Vagina (tissue), 2 donors: Measurements from ENCODE around the gene RPL37A.

Source experiments
- CTCF ChIP-seq, 3 experiments: fragments of 450-650 bp in 2 of 3; fragments of 200-600 bp in 1 of 3; sonication (generic) in 1 of 3; IDR thresholded peaks; one replicate each; pipeline ENCODE4 v1.5.1; 2017 to 2019; ENCODE audit warnings: antibody characterized with exemption in 3 of 3, mild to moderate bottlenecking in 2 of 3, moderate library complexity in 2 of 3
- POLR2A ChIP-seq, 2 donors: fragments of 450-650 bp; IDR thresholded peaks; one replicate each; pipeline ENCODE4 v1.6.1; 2017; ENCODE audit warnings: antibody characterized with exemption in 2 of 2, mild to moderate bottlenecking in 2 of 2, moderate library complexity in 2 of 2
- POLR2AphosphoS5 ChIP-seq, 2 donors: sonication (generic); formaldehyde crosslinking; IDR thresholded peaks; one replicate each; pipeline ENCODE4 v1.9.0; 2017; ENCODE audit warnings: antibody characterized with exemption in 2 of 2, mild to moderate bottlenecking in 2 of 2, low read depth in 1 of 2; ENCODE audit not compliant: insufficient read depth in 1 of 2

DNA sequence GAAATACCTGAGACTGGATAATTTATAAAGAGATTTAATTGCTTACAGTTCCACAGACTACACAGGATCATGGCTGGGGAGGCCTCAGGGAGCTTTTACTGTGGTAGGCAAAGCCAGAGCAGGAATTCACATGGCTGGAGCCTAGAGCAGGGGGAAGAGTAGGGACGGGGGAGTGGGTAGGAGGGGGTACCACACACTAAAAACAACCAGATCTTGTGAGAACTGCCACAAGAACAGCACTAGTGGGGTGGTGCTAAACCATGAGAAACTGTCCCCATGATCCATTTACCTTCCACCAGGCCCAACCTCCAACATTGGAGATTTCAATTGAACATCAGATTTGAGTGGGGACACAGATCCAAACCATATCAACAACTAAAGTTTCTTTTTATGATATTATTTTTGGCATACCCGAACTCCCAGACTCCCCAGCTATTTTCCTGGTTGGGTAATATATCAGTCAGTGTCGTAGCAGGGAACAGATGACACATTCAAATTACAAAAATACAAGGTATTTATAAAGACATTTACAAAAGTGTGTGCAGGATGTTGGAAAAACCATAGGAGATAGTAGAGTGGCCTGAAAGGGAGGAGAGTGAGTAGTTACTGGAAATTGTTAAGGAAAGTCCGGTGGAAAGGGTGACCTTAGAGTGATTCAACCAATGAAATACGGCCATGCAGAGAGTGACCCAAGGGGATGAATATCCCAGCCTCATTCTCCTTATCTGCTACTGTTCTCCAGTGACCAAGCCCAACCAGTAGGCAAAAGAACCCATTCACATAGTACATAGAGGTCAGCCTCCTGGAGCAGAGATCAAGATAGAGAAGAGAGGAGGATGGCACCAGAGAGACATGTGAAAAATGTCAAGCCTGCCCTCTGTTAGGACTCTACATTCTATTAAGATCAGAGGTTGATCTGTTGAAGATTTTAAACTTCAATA, 8.8 kb downstream of the RPL37A start:
- no peak for TF ChIP-seq CTCF (IDR thresholded peaks at IDR 0.05)
- no peak for TF ChIP-seq POLR2A (IDR thresholded peaks at IDR 0.05)
- no peak for TF ChIP-seq POLR2AphosphoS5 (IDR thresholded peaks at IDR 0.05; ENCODE audit: insufficient read depth in 1 of 2, low read depth in 1 of 2)
